GM12878 (cell line): ENCODE results near the gene ATOSA. TPM values are rescaled to one million over a fixed set of nuclear protein-coding genes. Genes with fewer than 3 reads are reported as not detected.

ENCODE experiments used
- ATAC-seq: fragments of 200-7000 bp; cut with Tn5 transposase; 3 replicates; pipeline ENCODE4 v1.9.1; 2020; ENCODE audit warnings: mild to moderate bottlenecking, moderate library complexity
- BruUV-seq: library from RNA; stranded (reverse); fragments of 400-500 nt; replicated peaks from 2 replicates; lab custom pipeline; 2021; lab: Mats Ljungman, UMichigan
- CTCF ChIA-PET: fragments of 300-600 bp; sonication (Branson Sonifier 250); formaldehyde crosslinking; extraction: SDS; loops from one replicate; lab custom pipeline; 2021; ENCODE audit warnings: inconsistent platforms; lab: Yijun Ruan, JAX
- POLR2A ChIA-PET: fragments of 350-600 bp; formaldehyde crosslinking; extraction: SDS; loops from one replicate; lab custom pipeline; 2021; ENCODE audit warnings: inconsistent platforms; lab: Charles Lee
- RAD21 ChIA-PET: fragments of 300-600 bp; sonication (Branson Sonifier 250); formaldehyde crosslinking; loops from one replicate; lab custom pipeline; 2023; ENCODE audit warnings: antibody characterized with exemption; ENCODE audit not compliant: unreplicated experiment; lab: Charles Lee
- SMC1A ChIA-PET: fragments of 300-600 bp; sonication (Branson Sonifier 250); formaldehyde crosslinking; loops from one replicate; lab custom pipeline; 2023; ENCODE audit not compliant: unreplicated experiment, uncharacterized antibody; lab: Charles Lee
- DNase-seq: peaks from one replicate; pipeline ENCODE4 v3.0.0-alpha.2; 2011; ENCODE audit warnings: low read depth, low spot score
- FAIRE-seq: peaks from 3 replicates; lab custom pipeline; 2011; peaks lifted over from hg19 to GRCh38; lab: Jason Lieb, UNC
- H2AFZ ChIP-seq: 2 replicates; pipeline ENCODE4 v1.6.0; 2011; ENCODE audit warnings: low read depth, low read length, control low read depth; ENCODE audit not compliant: control insufficient read depth
- H3K27ac ChIP-seq: 2 replicates; pipeline ENCODE4 v1.5.1; 2011; ENCODE audit warnings: control low read depth; ENCODE audit not compliant: control insufficient read depth, insufficient read depth
- H3K27me3 ChIP-seq, 2 experiments: replicated peaks in 1 of 2; 2 replicates each; pipeline versions ENCODE4 v1.6.0 to v1.6.1; 2011; ENCODE audit warnings: low read length in 1 of 2; ENCODE audit not compliant: control insufficient read depth in 2 of 2, insufficient read depth in 2 of 2
- H3K36me3 ChIP-seq, 2 experiments: 2 replicates each; pipeline ENCODE4 v1.5.1; 2011; ENCODE audit warnings: low read length in 1 of 2; ENCODE audit not compliant: control insufficient read depth in 2 of 2, insufficient read depth in 2 of 2
- H3K4me1 ChIP-seq: 2 replicates; pipeline ENCODE4 v1.6.1; 2011; ENCODE audit warnings: mild to moderate bottlenecking, low read length, moderate library complexity, mixed read lengths; ENCODE audit not compliant: control insufficient read depth, insufficient read depth
- H3K4me2 ChIP-seq: 2 replicates; pipeline ENCODE4 v1.6.0; 2011; ENCODE audit warnings: control low read depth; ENCODE audit not compliant: control insufficient read depth, insufficient read depth
- H3K4me3 ChIP-seq: fragments of 200-600 bp; sonication (generic); 2 replicates; pipeline ENCODE4 v1.5.1; 2016
- H3K79me2 ChIP-seq: 2 replicates; pipeline ENCODE4 v1.6.0; 2011; ENCODE audit warnings: low read length; ENCODE audit not compliant: control insufficient read depth, insufficient read depth
- H3K9ac ChIP-seq: 2 replicates; pipeline ENCODE4 v1.8.0; 2011; ENCODE audit warnings: low read length, control low read depth, mixed read lengths; ENCODE audit not compliant: control insufficient read depth, insufficient read depth
- H3K9me3 ChIP-seq: replicated peaks from 3 replicates; pipeline ENCODE4 v1.5.1; 2011; ENCODE audit warnings: mild to moderate bottlenecking, low read length; ENCODE audit not compliant: control insufficient read depth, insufficient read depth
- H4K20me1 ChIP-seq: 2 replicates; pipeline ENCODE4 v1.6.0; 2011; ENCODE audit not compliant: control insufficient read depth, insufficient read depth
- CHD4 ChIP-seq: fragments of 200-600 bp; sonication (generic); IDR thresholded peaks from 2 replicates; pipeline ENCODE4 v1.6.1; 2016; ENCODE audit warnings: mild to moderate bottlenecking
- HDAC6 ChIP-seq: fragments of 200-600 bp; sonication (generic); IDR thresholded peaks from one replicate; pipeline ENCODE4 v1.8.0; 2017; ENCODE audit warnings: antibody characterized with exemption; ENCODE audit not compliant: unreplicated experiment
- MXI1 ChIP-seq: fragments of 150-350 bp; IDR thresholded peaks from 2 replicates; pipeline ENCODE4 v1.6.1; 2011; ENCODE audit warnings: low read depth, mild to moderate bottlenecking, inconsistent platforms, low read length, improper control_type of control experiment
- SMC3 ChIP-seq: IDR thresholded peaks from 2 replicates; pipeline ENCODE4 v1.6.1; 2011; ENCODE audit warnings: low read length, improper control_type of control experiment, borderline replicate concordance
- SREBF2 ChIP-seq: IDR thresholded peaks from 2 replicates; pipeline ENCODE4 v1.6.1; 2012; ENCODE audit warnings: mild to moderate bottlenecking, low read length
- ZBTB4 ChIP-seq: fragments of 450-650 bp; formaldehyde crosslinking; IDR thresholded peaks from 2 replicates; pipeline ENCODE4 v1.4.0; 2022; ENCODE audit warnings: mild to moderate bottlenecking, moderate library complexity
- WGBS: methylation state at CpG from one replicate; pipeline ENCODE4 v1.1.6; 2016; ENCODE audit warnings: low lambda C conversion rate; ENCODE audit not compliant: insufficient replicate concordance, insufficient coverage; ENCODE audit errors: missing lambda C conversion rate; 5-methylcytosine and 5-hydroxymethylcytosine counted together
- in situ Hi-C: fragments of 300-500 bp; cut with MboI; formaldehyde crosslinking; loops from 9 replicates; pipeline ENCODE4 v1.14.3; 2018; ENCODE audit warnings: mixed read lengths
- intact Hi-C: fragments of 100-400 bp; cut with micrococcal nuclease; formaldehyde crosslinking; loops from one replicate; pipeline ENCODE4 v1.14.2; 2022; ENCODE audit not compliant: unreplicated experiment
- polyA plus RNA-seq, 11 experiments: library from polyadenylated mRNA; depleted of rRNA in 4 of 11; unstranded in 6 of 11; stranded (reverse) in 5 of 11; fragments of >200 nt; fragmentation: Nextera tagmentation in 4 of 11; fragmentation: Illumina TruSeq in 1 of 11; extraction: Ambion mirVana in 4 of 11; extraction: Trizol in 1 of 11; gene quantifications; 1 replicate in 1 of 11; 2 replicates in 10 of 11; pipeline versions ENCODE4 v1.2.1 to v1.2.3, GENCODE V29; 2011 to 2016; ENCODE audit warnings: inconsistent platforms in 2 of 11, missing spikeins in 2 of 11, low read depth in 1 of 11
- total RNA-seq, 4 experiments: library from RNA; depleted of rRNA in 3 of 4; stranded (reverse); fragments of >200 nt in 3 of 4; fragmentation: Illumina TruSeq in 1 of 4; extraction: Trizol in 1 of 4; gene quantifications; 2 replicates each; pipeline versions ENCODE4 v1.2.1 to v1.2.3, GENCODE V29; 2013 to 2021
- TF ChIP-seq, protein P1 (sequence below): fragments of 150-350 bp; IDR thresholded peaks from 2 replicates; pipeline ENCODE4 v1.6.1; 2016; ENCODE audit warnings: low read depth, low read length

ATOSA gene
- total and polyA plus RNA-seq, 10 of the 15 experiments (the other 5 are each of a cell fraction or from before 2014, with no cell fraction given) = 6.8 to 24.3 (median 14.6) TPM

DNA sequence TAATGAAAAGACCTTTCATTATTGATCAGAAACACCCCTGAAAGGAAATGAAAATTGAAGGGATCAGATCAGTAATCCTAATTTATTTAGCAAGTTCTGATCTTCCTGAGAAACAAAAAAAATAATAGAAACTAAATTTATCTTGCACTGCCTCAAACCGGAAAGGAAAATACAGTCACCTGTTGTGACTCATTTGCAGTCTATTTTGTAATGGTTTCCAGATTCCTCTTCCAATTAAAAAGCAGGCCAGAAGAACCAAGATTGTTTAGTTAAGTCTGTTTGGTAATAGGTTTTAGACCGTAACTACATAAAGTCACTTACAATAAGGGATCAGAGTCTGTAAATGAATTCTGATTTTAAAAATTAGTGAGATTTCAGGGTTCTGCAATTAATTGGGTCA, 49.7 kb upstream of the ATOSA start:
- no peak for ATAC-seq
- Histone ChIP-seq H3K27ac (no peak overlapping the region), H3K9me3 (no peaks in the 10 kb centered on the region), H3K4me3 (no peak overlapping the region), H3K4me1 (peaks cover 9% of the 10 kb centered on the region; the same call in 1 of the 2 replicates), H3K79me2 (no peaks in the 10 kb centered on the region), H4K20me1 (no peaks in the 10 kb centered on the region), H3K4me2 (no peak overlapping the region), H3K9ac (no peak overlapping the region), H2AFZ (no peak overlapping the region), H3K36me3 (no peaks in the 10 kb centered on the region), H3K27me3 (no peaks in the 10 kb centered on the region)
- ChIA-PET SMC1A (interaction anchor here (1.2 to 7.7 kb wide), 4 partner anchors 19 to 472 kb away, joined by 3 to 143 read pairs (median 12); no protein-coding TSS in a partner anchor), RAD21 (interaction anchor here (7.6 kb wide), 1 partner anchor 470 kb away, joined by 121 read pairs; no protein-coding TSS in a partner anchor), POLR2A (no interaction called here), CTCF (interaction anchor here (1.3 to 7.8 kb wide), 3 partner anchors 370 to 472 kb away, joined by 3 to 191 read pairs (median 4); no protein-coding TSS in a partner anchor)
- no peak for DNase-seq
- TF ChIP-seq, protein P1, sequence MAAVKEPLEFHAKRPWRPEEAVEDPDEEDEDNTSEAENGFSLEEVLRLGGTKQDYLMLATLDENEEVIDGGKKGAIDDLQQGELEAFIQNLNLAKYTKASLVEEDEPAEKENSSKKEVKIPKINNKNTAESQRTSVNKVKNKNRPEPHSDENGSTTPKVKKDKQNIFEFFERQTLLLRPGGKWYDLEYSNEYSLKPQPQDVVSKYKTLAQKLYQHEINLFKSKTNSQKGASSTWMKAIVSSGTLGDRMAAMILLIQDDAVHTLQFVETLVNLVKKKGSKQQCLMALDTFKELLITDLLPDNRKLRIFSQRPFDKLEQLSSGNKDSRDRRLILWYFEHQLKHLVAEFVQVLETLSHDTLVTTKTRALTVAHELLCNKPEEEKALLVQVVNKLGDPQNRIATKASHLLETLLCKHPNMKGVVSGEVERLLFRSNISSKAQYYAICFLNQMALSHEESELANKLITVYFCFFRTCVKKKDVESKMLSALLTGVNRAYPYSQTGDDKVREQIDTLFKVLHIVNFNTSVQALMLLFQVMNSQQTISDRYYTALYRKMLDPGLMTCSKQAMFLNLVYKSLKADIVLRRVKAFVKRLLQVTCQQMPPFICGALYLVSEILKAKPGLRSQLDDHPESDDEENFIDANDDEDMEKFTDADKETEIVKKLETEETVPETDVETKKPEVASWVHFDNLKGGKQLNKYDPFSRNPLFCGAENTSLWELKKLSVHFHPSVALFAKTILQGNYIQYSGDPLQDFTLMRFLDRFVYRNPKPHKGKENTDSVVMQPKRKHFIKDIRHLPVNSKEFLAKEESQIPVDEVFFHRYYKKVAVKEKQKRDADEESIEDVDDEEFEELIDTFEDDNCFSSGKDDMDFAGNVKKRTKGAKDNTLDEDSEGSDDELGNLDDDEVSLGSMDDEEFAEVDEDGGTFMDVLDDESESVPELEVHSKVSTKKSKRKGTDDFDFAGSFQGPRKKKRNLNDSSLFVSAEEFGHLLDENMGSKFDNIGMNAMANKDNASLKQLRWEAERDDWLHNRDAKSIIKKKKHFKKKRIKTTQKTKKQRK = no peak
- no peak for TF ChIP-seq CHD4
- no peak for TF ChIP-seq ZBTB4 (CRISPR knock-in tag)
- no peak for TF ChIP-seq SREBF2
- no peak for TF ChIP-seq HDAC6
- TF ChIP-seq MXI1 = no peak
- no peak for TF ChIP-seq SMC3
- in situ Hi-C loops (no loop called here), intact Hi-C loops (no loop called here)
- BruUV-seq = no TSS peak
- FAIRE-seq = no peak
- WGBS = 98% methylated on average over 2 of the region's 2 CpGs
